Measurements from ENCODE around the gene ASCL3.

Gene ASCL3

DNA sequence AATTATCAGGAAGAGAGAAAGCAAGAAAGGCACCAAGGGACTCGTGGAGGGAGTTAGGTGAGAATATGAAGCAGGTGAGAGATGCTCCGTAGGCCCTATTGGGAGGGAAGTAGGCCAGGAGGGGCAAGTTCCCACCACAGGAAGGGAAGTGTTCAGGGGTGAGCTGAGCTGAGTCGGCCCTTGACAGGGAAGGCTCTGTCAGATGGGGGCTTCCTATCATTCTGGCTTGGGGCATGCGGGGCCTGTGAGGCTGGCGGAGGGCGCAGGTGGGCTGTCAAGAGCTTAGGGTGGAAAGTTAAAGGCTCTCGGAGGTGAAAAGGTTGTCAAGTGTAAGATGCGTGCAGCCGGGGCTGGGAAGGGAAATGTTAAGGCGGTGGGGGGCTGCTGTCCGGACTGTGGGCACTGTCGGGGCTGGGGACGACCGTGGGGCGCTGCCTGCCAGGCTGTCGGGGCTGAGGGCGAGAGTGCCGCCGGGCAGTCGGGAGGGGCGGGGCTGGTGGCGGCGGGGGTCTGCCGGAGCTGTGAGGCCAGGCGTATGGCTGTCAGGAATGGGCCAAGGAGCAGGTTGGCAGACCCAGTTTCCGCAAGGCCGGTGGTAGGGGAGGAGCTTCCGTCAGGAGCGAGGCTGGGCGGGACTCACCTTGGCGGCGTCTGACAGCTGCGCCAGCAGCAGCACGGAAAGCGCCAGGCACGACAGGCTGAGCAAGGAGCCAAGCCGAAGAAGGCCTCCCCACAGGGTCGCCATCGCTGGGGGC, 20.9 kb upstream of the ASCL3 start:
- in situ Hi-C loops (cut with MboI; ENCODE audit: low pct_unique_long_range_greater_than_20kb, low sequenced_read_pairs, unreplicated experiment), result no loop called here

DNA sequence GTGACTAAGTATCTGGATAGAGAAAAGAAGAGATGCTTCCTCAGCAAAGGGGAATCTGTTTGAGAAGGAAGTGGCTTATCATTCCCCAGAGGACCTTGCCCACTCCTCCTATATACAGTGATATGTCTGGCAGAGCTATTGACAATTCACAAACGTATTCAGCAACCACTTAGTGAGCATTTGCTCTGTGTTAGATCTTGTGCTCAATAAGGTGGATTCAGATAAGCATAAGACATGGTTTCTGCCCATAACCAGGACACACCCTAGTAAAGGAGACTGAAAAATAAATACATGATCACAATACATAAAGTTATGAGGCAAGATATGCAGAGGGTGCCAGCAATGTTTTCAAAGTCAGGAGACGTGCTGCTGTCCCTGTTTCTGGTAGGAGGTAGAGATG, 20.0 kb upstream of the ASCL3 start:
- TF ChIP-seq, protein P1, sequence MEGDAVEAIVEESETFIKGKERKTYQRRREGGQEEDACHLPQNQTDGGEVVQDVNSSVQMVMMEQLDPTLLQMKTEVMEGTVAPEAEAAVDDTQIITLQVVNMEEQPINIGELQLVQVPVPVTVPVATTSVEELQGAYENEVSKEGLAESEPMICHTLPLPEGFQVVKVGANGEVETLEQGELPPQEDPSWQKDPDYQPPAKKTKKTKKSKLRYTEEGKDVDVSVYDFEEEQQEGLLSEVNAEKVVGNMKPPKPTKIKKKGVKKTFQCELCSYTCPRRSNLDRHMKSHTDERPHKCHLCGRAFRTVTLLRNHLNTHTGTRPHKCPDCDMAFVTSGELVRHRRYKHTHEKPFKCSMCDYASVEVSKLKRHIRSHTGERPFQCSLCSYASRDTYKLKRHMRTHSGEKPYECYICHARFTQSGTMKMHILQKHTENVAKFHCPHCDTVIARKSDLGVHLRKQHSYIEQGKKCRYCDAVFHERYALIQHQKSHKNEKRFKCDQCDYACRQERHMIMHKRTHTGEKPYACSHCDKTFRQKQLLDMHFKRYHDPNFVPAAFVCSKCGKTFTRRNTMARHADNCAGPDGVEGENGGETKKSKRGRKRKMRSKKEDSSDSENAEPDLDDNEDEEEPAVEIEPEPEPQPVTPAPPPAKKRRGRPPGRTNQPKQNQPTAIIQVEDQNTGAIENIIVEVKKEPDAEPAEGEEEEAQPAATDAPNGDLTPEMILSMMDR (IDR thresholded peaks at IDR 0.05; ENCODE audit: extremely low read depth, insufficient read depth, missing control alignments), result no peak
- in situ Hi-C loops (cut with MboI; ENCODE audit: low pct_unique_long_range_greater_than_20kb, low sequenced_read_pairs, unreplicated experiment), result no loop called here
- DNase-seq (ENCODE audit: low spot score), result no peak

More for the DNA sequence above, 20.9 kb upstream of the ASCL3 start:
- peak; percentile 85 for DNase-seq (ENCODE audit: low spot score)
- TF ChIP-seq, protein P1 (IDR thresholded peaks at IDR 0.05; ENCODE audit: extremely low read depth, insufficient read depth, missing control alignments), result no peak

DNA sequence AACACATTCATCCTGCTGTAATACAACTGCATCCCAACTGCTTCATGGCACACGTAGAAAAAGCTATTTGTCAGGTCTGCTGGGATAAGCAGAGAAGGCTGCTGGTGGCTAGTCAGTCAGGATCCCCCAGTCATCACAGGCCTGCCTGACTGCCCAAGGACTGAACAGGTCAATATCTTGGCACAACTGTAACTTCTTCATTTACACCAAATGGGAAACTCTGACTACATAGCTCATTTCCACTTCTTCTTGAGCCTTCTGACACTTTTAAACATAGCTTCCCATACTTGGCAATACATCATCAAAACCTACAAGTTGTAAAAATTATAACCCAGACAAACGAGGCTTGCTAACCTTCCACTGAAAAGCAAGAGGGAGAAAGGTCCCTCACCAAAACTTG, 18.6 kb upstream of the ASCL3 start:
- no peak for DNase-seq (ENCODE audit: low spot score)
- in situ Hi-C loops (cut with MboI; ENCODE audit: low pct_unique_long_range_greater_than_20kb, low sequenced_read_pairs, unreplicated experiment), result no loop called here
- TF ChIP-seq, protein P1 (IDR thresholded peaks at IDR 0.05; ENCODE audit: extremely low read depth, insufficient read depth, missing control alignments), result no peak

DNA sequence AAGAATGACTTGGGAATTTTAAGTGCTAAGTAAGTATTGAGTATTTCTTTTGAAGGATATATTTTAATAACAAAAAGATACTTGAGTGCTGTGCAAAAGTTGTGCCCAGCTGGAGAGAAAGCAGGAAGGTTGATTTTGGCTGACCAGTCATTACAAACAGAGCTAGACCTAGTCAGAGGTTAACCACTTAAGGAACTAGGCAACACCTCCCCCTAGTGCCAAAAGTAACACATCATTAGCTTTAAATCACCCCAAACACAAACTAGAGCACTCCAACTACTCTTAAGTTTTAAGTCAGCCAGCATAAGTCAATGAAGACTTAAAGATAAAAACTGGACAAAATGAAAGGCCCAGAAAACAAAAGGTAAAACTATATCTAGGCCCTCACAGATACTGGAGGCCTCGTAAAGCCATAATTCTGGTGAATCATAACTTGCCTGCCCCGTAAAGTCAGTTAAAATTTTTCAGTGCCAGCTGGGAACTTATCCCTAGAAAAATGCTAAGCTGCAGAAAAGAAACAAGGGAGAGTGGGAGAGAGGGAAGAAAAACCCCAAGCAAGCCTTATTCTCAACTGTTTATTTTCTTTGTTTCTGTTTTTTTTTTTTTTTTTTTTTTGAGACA, 16.8 kb upstream of the ASCL3 start:
- DNase-seq (ENCODE audit: low spot score), result peak; percentile 85
- in situ Hi-C loops (cut with MboI; ENCODE audit: low pct_unique_long_range_greater_than_20kb, low sequenced_read_pairs, unreplicated experiment), result no loop called here
- TF ChIP-seq, protein P1 (IDR thresholded peaks at IDR 0.05; ENCODE audit: extremely low read depth, insufficient read depth, missing control alignments), result peak; percentile 66

DNA sequence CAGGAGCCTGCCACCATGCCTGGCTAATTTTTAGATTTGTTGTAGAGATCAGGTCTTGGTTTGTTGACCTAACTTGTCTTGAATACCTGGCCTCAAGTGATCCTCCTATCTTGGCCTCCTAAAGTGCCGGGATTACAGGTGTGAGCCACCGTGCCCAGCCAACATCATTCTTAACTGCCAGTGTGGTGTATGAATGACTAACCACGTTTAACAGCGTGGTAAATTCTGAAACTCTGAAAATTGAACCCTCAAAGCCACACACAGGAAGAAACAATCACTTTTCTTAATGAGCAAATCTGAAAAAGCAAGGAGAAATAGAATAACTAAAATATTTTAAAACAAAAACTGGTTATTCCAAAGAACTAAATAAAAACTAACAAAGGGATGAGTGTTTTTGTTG, 14.0 kb upstream of the ASCL3 start:
- TF ChIP-seq, protein P1 (IDR thresholded peaks at IDR 0.05; ENCODE audit: extremely low read depth, insufficient read depth, missing control alignments), result no peak
- DNase-seq (ENCODE audit: low spot score), result no peak
- in situ Hi-C loops (cut with MboI; ENCODE audit: low pct_unique_long_range_greater_than_20kb, low sequenced_read_pairs, unreplicated experiment), result no loop called here

DNA sequence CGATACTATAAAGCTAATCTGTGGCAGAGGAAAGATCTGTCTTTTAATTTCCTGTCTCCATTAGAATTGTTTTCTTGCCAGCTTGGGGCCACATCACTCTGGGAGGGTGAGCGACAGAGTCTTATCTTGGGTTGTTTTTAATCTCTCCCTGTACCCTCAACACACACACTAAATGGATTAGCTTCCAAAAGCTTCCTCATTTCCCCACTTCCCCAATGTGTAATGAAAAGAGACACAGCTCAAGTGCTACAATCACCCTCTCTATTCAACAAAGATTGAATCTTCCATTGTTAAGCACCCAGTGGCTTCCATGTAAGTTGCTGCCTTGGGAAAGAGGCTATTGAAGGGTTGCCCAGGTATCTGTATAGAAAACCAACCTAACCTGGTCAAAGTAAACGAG, 6.1 kb upstream of the ASCL3 start:
- in situ Hi-C loops (cut with MboI; ENCODE audit: low pct_unique_long_range_greater_than_20kb, low sequenced_read_pairs, unreplicated experiment), result no loop called here
- DNase-seq (ENCODE audit: low spot score), result no peak
- TF ChIP-seq, protein P1 (IDR thresholded peaks at IDR 0.05; ENCODE audit: extremely low read depth, insufficient read depth, missing control alignments), result no peak

Measured in GM13977 (cell line).